Measurements from ENCODE around the gene MCTP1. TPM values are rescaled to one million over a fixed set of nuclear protein-coding genes. Genes with fewer than 3 reads are reported as not detected.

Gene MCTP1
- polyA plus RNA-seq, 2 donors = 0.91 to 0.92 TPM

- H3K4me1 ChIP-seq (ENCODE audit: control insufficient read depth in 2 of 2, insufficient read depth in 2 of 2, low read length in 1 of 2) = no peaks in the 10 kb centered on the region
- no peaks in the 10 kb centered on the region for H3K27me3 ChIP-seq (ENCODE audit: control insufficient read depth in 1 of 2, insufficient read depth in 2 of 2, low read length in 2 of 2)
- no peak overlapping the region for H3K27ac ChIP-seq (ENCODE audit: low read depth in 2 of 2, low read length in 1 of 2)
- no peak overlapping the region for H3K4me3 ChIP-seq (ENCODE audit: low read depth in 1 of 2, low read length in 2 of 2)
- H3K36me3 ChIP-seq (ENCODE audit: control insufficient read depth in 2 of 2, insufficient read depth in 2 of 2, low read length in 1 of 2) = no peaks in the 10 kb centered on the region
- H3K9me3 ChIP-seq (ENCODE audit: control insufficient read depth in 2 of 2, insufficient read depth in 1 of 2, low read depth in 1 of 2, low read length in 1 of 2) = no peaks in the 10 kb centered on the region
These were observed 27.9 kb downstream of the MCTP1 start for GRCh38 chr5:95256991-95257390.

- Histone ChIP-seq H3K4me3 (ENCODE audit: low read depth in 1 of 2, low read length in 2 of 2) (no peak overlapping the region), H3K9me3 (ENCODE audit: control insufficient read depth in 2 of 2, insufficient read depth in 1 of 2, low read depth in 1 of 2, low read length in 1 of 2) (no peaks in the 10 kb centered on the region), H3K27me3 (ENCODE audit: control insufficient read depth in 1 of 2, insufficient read depth in 2 of 2, low read length in 2 of 2) (no peaks in the 10 kb centered on the region), H3K36me3 (ENCODE audit: control insufficient read depth in 2 of 2, insufficient read depth in 2 of 2, low read length in 1 of 2) (no peaks in the 10 kb centered on the region), H3K27ac (ENCODE audit: low read depth in 2 of 2, low read length in 1 of 2) (no peak overlapping the region), H3K4me1 (ENCODE audit: control insufficient read depth in 2 of 2, insufficient read depth in 2 of 2, low read length in 1 of 2) (no peaks in the 10 kb centered on the region)
- 54 to 63% methylated on average over 2 of the region's 2 CpGs for WGBS, 2 donors
These were observed 28.4 kb downstream of the MCTP1 start for GRCh38 chr5:95256446-95256845.

DNA sequence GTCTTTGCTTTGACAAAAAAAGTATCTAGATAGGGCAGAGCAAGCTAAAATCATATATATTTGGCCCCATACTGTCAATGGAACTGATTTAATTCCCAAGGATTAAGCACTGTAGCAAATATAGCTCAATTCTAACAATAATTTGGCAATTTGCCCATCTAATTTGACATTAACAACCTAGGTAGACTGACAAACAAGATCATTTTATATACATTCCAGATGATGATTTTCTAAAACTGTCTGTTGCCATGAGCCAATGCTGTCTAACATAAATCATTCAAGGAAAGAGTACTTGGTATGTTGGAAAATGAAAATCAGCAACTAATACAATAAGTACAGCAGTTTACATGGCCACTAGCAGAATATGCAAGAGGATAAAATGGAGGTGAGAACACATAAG, 32.1 kb downstream of the MCTP1 start:
- Histone ChIP-seq H3K27ac (ENCODE audit: low read depth in 2 of 2, low read length in 1 of 2) (no peak overlapping the region), H3K9me3 (ENCODE audit: control insufficient read depth in 2 of 2, insufficient read depth in 1 of 2, low read depth in 1 of 2, low read length in 1 of 2) (no peaks in the 10 kb centered on the region), H3K4me1 (ENCODE audit: control insufficient read depth in 2 of 2, insufficient read depth in 2 of 2, low read length in 1 of 2) (no peaks in the 10 kb centered on the region), H3K36me3 (ENCODE audit: control insufficient read depth in 2 of 2, insufficient read depth in 2 of 2, low read length in 1 of 2) (no peaks in the 10 kb centered on the region), H3K4me3 (ENCODE audit: low read depth in 1 of 2, low read length in 2 of 2) (no peak overlapping the region), H3K27me3 (ENCODE audit: control insufficient read depth in 1 of 2, insufficient read depth in 2 of 2, low read length in 2 of 2) (no peaks in the 10 kb centered on the region)

DNA sequence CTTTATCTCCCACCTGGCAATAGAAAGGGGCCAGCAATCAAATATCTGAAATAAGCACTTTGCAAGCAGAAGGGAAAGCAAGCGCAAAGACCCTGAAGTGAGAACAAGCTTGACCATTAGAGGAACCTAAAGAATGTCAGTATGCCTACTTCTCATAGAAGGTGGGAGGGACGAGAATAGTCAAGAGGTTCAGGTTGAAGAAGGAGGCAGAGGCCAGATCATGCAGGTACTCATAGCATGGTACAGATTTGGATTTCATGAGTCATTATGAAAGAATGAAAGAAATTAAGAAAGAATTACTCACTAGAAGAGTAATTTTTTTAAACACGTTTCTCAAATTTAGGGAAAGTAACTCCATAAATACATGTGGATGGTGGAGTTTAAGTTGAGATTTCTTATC, 33.7 kb downstream of the MCTP1 start:
- Histone ChIP-seq H3K27ac (ENCODE audit: low read depth in 2 of 2, low read length in 1 of 2) (no peak overlapping the region), H3K27me3 (ENCODE audit: control insufficient read depth in 1 of 2, insufficient read depth in 2 of 2, low read length in 2 of 2) (no peaks in the 10 kb centered on the region), H3K4me3 (ENCODE audit: low read depth in 1 of 2, low read length in 2 of 2) (no peak overlapping the region), H3K4me1 (ENCODE audit: control insufficient read depth in 2 of 2, insufficient read depth in 2 of 2, low read length in 1 of 2) (no peaks in the 10 kb centered on the region), H3K36me3 (ENCODE audit: control insufficient read depth in 2 of 2, insufficient read depth in 2 of 2, low read length in 1 of 2) (no peaks in the 10 kb centered on the region), H3K9me3 (ENCODE audit: control insufficient read depth in 2 of 2, insufficient read depth in 1 of 2, low read depth in 1 of 2, low read length in 1 of 2) (no peaks in the 10 kb centered on the region)
- WGBS, 2 donors = 74 to 75% methylated on average over 3 of the region's 3 CpGs

DNA sequence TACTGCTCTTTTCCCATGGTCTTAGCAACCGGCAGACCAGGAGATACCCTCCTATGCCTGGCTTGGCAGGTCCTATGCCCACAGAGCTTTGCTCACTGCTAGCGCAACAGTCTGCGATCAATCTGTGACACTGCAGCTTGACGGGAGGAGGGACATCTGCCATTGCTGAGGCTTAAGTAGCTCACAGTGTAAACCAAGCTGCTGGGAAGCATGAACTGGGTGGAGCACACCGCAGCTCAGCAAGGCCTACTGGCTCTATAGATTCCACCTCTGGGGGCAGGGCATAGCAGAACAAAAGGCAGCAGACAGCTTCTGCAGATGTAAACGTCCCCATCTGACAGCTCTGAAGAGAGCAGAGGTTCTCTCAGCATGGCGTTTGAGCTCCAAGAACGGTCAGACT, 40.4 kb downstream of the MCTP1 start:
- H3K4me3 ChIP-seq (ENCODE audit: low read depth in 1 of 2, low read length in 2 of 2) = no peak overlapping the region
- no peaks in the 10 kb centered on the region for H3K36me3 ChIP-seq (ENCODE audit: control insufficient read depth in 2 of 2, insufficient read depth in 2 of 2, low read length in 1 of 2)
- H3K27ac ChIP-seq (ENCODE audit: low read depth in 2 of 2, low read length in 1 of 2) = no peak overlapping the region
- H3K9me3 ChIP-seq (ENCODE audit: control insufficient read depth in 2 of 2, insufficient read depth in 1 of 2, low read depth in 1 of 2, low read length in 1 of 2) = no peaks in the 10 kb centered on the region
- no peaks in the 10 kb centered on the region for H3K27me3 ChIP-seq (ENCODE audit: control insufficient read depth in 1 of 2, insufficient read depth in 2 of 2, low read length in 2 of 2)
- no peaks in the 10 kb centered on the region for H3K4me1 ChIP-seq (ENCODE audit: control insufficient read depth in 2 of 2, insufficient read depth in 2 of 2, low read length in 1 of 2)
- 58% methylated on average over 8 of the region's 8 CpGs for WGBS, 2 donors

DNA sequence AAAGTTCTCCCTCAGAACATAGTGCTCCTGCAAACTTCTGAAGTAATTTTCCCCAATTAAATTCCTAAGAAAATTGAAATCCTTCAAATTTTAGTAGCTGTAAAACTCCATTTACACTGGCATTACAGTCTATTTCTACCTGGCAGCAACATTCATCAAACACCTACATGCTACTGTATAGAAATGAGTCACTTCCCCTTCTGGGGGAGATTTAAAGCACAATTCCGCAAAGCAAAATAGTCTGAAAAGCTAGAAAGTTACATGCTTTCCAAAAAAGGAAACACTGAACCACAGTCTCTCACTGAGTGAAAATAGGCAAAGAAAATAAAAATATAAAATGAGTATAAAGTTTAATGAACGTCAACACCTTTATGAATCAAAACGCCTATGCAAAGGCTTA, 43.3 kb downstream of the MCTP1 start:
- Histone ChIP-seq H3K4me3 (ENCODE audit: low read depth in 1 of 2, low read length in 2 of 2) (no peak overlapping the region), H3K9me3 (ENCODE audit: control insufficient read depth in 2 of 2, insufficient read depth in 1 of 2, low read depth in 1 of 2, low read length in 1 of 2) (no peaks in the 10 kb centered on the region), H3K36me3 (ENCODE audit: control insufficient read depth in 2 of 2, insufficient read depth in 2 of 2, low read length in 1 of 2) (no peaks in the 10 kb centered on the region), H3K27me3 (ENCODE audit: control insufficient read depth in 1 of 2, insufficient read depth in 2 of 2, low read length in 2 of 2) (no peaks in the 10 kb centered on the region), H3K27ac (ENCODE audit: low read depth in 2 of 2, low read length in 1 of 2) (no peak overlapping the region), H3K4me1 (ENCODE audit: control insufficient read depth in 2 of 2, insufficient read depth in 2 of 2, low read length in 1 of 2) (no peaks in the 10 kb centered on the region)
- WGBS, 2 donors = 50 to 71% methylated on average over 3 of the region's 3 CpGs

DNA sequence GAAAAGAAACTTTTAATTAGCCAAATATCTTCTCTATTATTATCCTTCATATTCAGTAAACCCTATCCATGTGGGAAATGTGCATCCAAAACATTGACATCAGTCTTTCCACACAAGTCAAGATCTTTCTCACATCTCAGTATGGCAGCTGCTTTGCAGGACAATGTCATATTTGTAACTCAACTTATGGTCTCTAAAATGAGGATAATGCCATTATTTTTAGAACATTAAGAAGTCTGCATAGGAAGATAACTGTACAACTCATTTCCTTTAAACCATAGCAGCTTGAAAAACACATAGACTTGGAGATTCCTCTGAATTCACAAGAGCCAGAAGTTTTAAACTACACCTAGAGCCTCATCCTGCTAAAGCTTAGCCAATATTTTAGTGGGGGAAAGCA, 43.7 kb downstream of the MCTP1 start:
- H3K4me1 ChIP-seq (ENCODE audit: control insufficient read depth in 2 of 2, insufficient read depth in 2 of 2, low read length in 1 of 2) = no peaks in the 10 kb centered on the region
- H3K9me3 ChIP-seq (ENCODE audit: control insufficient read depth in 2 of 2, insufficient read depth in 1 of 2, low read depth in 1 of 2, low read length in 1 of 2) = no peaks in the 10 kb centered on the region
- no peak overlapping the region for H3K27ac ChIP-seq (ENCODE audit: low read depth in 2 of 2, low read length in 1 of 2)
- H3K4me3 ChIP-seq (ENCODE audit: low read depth in 1 of 2, low read length in 2 of 2) = no peak overlapping the region
- H3K36me3 ChIP-seq (ENCODE audit: control insufficient read depth in 2 of 2, insufficient read depth in 2 of 2, low read length in 1 of 2) = no peaks in the 10 kb centered on the region
- no peaks in the 10 kb centered on the region for H3K27me3 ChIP-seq (ENCODE audit: control insufficient read depth in 1 of 2, insufficient read depth in 2 of 2, low read length in 2 of 2)

DNA sequence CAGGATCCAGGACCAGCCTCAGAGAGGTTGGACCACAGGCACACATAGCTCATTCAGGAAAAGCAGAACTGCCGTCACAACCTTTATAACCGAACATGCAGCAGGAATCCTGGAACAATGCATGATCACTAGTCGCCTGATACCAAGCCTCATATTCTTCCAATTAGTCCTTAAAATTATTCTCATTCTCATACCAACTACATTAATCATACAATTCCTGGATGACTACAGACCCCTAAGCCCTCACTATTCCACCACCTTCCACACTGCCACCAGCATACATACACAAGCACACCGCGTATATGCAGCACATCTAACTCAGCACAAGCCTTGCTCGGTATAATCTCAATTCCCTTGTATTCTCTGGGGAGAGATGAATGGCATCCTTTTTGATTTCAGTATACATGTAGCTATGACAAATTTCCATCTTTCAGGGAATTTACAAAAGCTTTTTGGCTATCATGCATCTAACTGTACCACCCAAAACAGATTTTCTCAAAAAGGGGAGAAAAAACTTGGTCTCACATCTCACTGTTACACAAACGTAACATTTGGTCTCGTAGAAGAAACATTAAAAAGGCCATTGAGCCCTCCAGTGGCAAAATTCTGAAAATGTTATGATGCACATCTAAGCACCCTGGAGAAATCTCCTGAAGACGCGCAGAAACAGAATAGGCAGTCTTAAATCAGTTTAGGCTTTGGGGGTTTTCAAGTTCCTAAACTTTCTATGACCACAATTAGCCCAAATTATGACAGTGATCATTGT, 46.2 kb downstream of the MCTP1 start:
- Histone ChIP-seq H3K27me3 (ENCODE audit: control insufficient read depth in 1 of 2, insufficient read depth in 2 of 2, low read length in 2 of 2) (no peaks in the 10 kb centered on the region), H3K4me1 (ENCODE audit: control insufficient read depth in 2 of 2, insufficient read depth in 2 of 2, low read length in 1 of 2) (no peaks in the 10 kb centered on the region), H3K27ac (ENCODE audit: low read depth in 2 of 2, low read length in 1 of 2) (no peak overlapping the region), H3K36me3 (ENCODE audit: control insufficient read depth in 2 of 2, insufficient read depth in 2 of 2, low read length in 1 of 2) (no peaks in the 10 kb centered on the region), H3K4me3 (ENCODE audit: low read depth in 1 of 2, low read length in 2 of 2) (no peak overlapping the region), H3K9me3 (ENCODE audit: control insufficient read depth in 2 of 2, insufficient read depth in 1 of 2, low read depth in 1 of 2, low read length in 1 of 2) (no peaks in the 10 kb centered on the region)
- 65 to 66% methylated on average over 10 of the region's 10 CpGs for WGBS, 2 donors

DNA sequence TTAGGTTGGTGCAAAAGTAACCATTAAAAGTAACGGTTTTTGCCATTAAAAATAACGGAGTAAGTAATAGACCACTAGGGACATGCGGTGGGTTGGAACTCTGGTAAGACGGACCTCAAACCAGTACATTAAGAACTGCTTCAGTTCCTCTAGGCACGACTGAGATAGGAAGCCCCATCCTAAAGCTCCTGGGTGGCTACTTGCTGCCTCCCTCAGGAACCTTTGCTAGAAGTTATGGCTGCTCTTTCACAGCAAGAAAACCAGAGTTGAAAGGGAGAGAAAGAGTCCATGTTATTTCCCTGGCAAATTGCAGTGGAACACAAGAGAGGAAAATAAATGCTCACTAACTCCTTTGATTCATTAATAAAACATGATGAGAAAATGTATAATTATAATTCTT, 47.6 kb downstream of the MCTP1 start:
- Histone ChIP-seq H3K36me3 (ENCODE audit: control insufficient read depth in 2 of 2, insufficient read depth in 2 of 2, low read length in 1 of 2) (no peaks in the 10 kb centered on the region), H3K27me3 (ENCODE audit: control insufficient read depth in 1 of 2, insufficient read depth in 2 of 2, low read length in 2 of 2) (no peaks in the 10 kb centered on the region), H3K9me3 (ENCODE audit: control insufficient read depth in 2 of 2, insufficient read depth in 1 of 2, low read depth in 1 of 2, low read length in 1 of 2) (no peaks in the 10 kb centered on the region), H3K27ac (ENCODE audit: low read depth in 2 of 2, low read length in 1 of 2) (no peak overlapping the region), H3K4me1 (ENCODE audit: control insufficient read depth in 2 of 2, insufficient read depth in 2 of 2, low read length in 1 of 2) (no peaks in the 10 kb centered on the region), H3K4me3 (ENCODE audit: low read depth in 1 of 2, low read length in 2 of 2) (no peak overlapping the region)
- WGBS, 2 donors = 77 to 79% methylated on average over 5 of the region's 5 CpGs

GRCh38 chr5:95235439-95235982, 49.4 kb downstream of the MCTP1 start:
- Histone ChIP-seq H3K4me3 (ENCODE audit: low read depth in 1 of 2, low read length in 2 of 2) (no peak overlapping the region), H3K9me3 (ENCODE audit: control insufficient read depth in 2 of 2, insufficient read depth in 1 of 2, low read depth in 1 of 2, low read length in 1 of 2) (no peaks in the 10 kb centered on the region), H3K27ac (ENCODE audit: low read depth in 2 of 2, low read length in 1 of 2) (no peak overlapping the region), H3K36me3 (ENCODE audit: control insufficient read depth in 2 of 2, insufficient read depth in 2 of 2, low read length in 1 of 2) (no peaks in the 10 kb centered on the region), H3K4me1 (ENCODE audit: control insufficient read depth in 2 of 2, insufficient read depth in 2 of 2, low read length in 1 of 2) (no peaks in the 10 kb centered on the region), H3K27me3 (ENCODE audit: control insufficient read depth in 1 of 2, insufficient read depth in 2 of 2, low read length in 2 of 2) (no peaks in the 10 kb centered on the region)
- WGBS, 2 donors = 82 to 88% methylated on average over 1 of the region's 1 CpG
